K562 (cell line): ENCODE results near the gene DOK1. TPM values are rescaled to one million over a fixed set of nuclear protein-coding genes. Genes with fewer than 3 reads are reported as not detected.

Experiments used
- CCAR2 ChIP-seq: fragments of 200-400 bp; formaldehyde crosslinking; IDR thresholded peaks from 2 replicates; pipeline ENCODE4 v1.6.1; 2017; ENCODE audit warnings: mild to moderate bottlenecking, low read depth, low read length
- CHD4 ChIP-seq: fragments of 200-600 bp; sonication (generic); IDR thresholded peaks from 3 replicates; pipeline ENCODE4 v1.6.1; 2012; ENCODE audit warnings: low read depth, mild to moderate bottlenecking, mixed read lengths, low read length, inconsistent platforms; ENCODE audit not compliant: insufficient read depth, insufficient replicate concordance, poor library complexity, severe bottlenecking
- CTBP1 ChIP-seq: fragments of 450-650 bp; IDR thresholded peaks from 2 replicates; pipeline ENCODE4 v1.6.1; 2016; ENCODE audit warnings: borderline replicate concordance
- ETS2 ChIP-seq: IDR thresholded peaks from 2 replicates; pipeline ENCODE4 v1.6.1; 2016; ENCODE audit warnings: borderline replicate concordance, missing genetic modification characterization, mild to moderate bottlenecking, moderate library complexity, missing compliant biosample characterization; ENCODE audit not compliant: poor library complexity, severe bottlenecking
- FOS ChIP-seq: IDR thresholded peaks from 3 replicates; pipeline ENCODE4 v1.6.1; 2011; ENCODE audit not compliant: insufficient read length; ENCODE audit errors: extremely low read depth
- FOXM1 ChIP-seq, 2 experiments: fragments of 450-650 bp in 1 of 2; sonication (generic) in 1 of 2; formaldehyde crosslinking in 1 of 2; IDR thresholded peaks; 2 replicates each; pipeline versions ENCODE4 v1.6.1 to v1.9.0; 2017 to 2022; ENCODE audit warnings: low read depth in 2 of 2, mild to moderate bottlenecking in 2 of 2, missing genetic modification reagents in 1 of 2, moderate library complexity in 1 of 2
- KAT7 ChIP-seq: sonication (generic); formaldehyde crosslinking; IDR thresholded peaks from 2 replicates; pipeline ENCODE4 v1.8.0; 2022; ENCODE audit warnings: missing genetic modification reagents, mild to moderate bottlenecking, borderline replicate concordance
- KDM5B ChIP-seq: fragments of 200-600 bp; sonication (generic); IDR thresholded peaks from 2 replicates; pipeline ENCODE4 v1.6.1; 2012; ENCODE audit warnings: low read depth, mild to moderate bottlenecking, moderate library complexity, low read length, control low read depth, inconsistent platforms; ENCODE audit not compliant: insufficient replicate concordance
- MEIS2 ChIP-seq: fragments of 450-650 bp; IDR thresholded peaks from 2 replicates; pipeline ENCODE4 v1.6.1; 2014; ENCODE audit warnings: mild to moderate bottlenecking; ENCODE audit not compliant: partially characterized antibody
- NFYB ChIP-seq: IDR thresholded peaks from 2 replicates; pipeline ENCODE4 v1.6.1; 2011; ENCODE audit warnings: mild to moderate bottlenecking, moderate library complexity; ENCODE audit not compliant: insufficient read length; ENCODE audit errors: extremely low read depth
- NR2C1 ChIP-seq, 2 experiments: fragments of 450-650 bp; IDR thresholded peaks; 2 replicates each; pipeline ENCODE4 v1.6.1; 2017; ENCODE audit warnings: mild to moderate bottlenecking in 2 of 2, antibody characterized with exemption in 1 of 2, inconsistent platforms in 1 of 2, missing compliant biosample characterization in 1 of 2, missing genetic modification characterization in 1 of 2
- PHF20 ChIP-seq: fragments of 450-650 bp; IDR thresholded peaks from 2 replicates; pipeline ENCODE4 v1.6.1; 2018; ENCODE audit not compliant: partially characterized antibody
- TAF1 ChIP-seq: IDR thresholded peaks from 2 replicates; pipeline ENCODE4 v1.6.1; 2011; ENCODE audit warnings: mild to moderate bottlenecking, low read length, moderate library complexity; ENCODE audit not compliant: insufficient read depth, control insufficient read depth, severe bottlenecking; ENCODE audit errors: extremely low read depth
- TOE1 ChIP-seq, 2 experiments: fragments of 450-650 bp in 1 of 2; sonication (generic) in 1 of 2; formaldehyde crosslinking in 1 of 2; IDR thresholded peaks; 2 replicates each; pipeline versions ENCODE4 v1.7.1 to v1.8.0; 2016 to 2022; ENCODE audit warnings: borderline replicate concordance in 2 of 2, mild to moderate bottlenecking in 2 of 2, antibody characterized with exemption in 1 of 2, inconsistent platforms in 1 of 2, low read depth in 1 of 2, missing genetic modification reagents in 1 of 2, moderate library complexity in 1 of 2
- ZBED1 ChIP-seq: IDR thresholded peaks from 2 replicates; pipeline ENCODE4 v1.6.1; 2014
- ZBTB1 ChIP-seq: sonication (generic); formaldehyde crosslinking; IDR thresholded peaks from 2 replicates; pipeline ENCODE4 v1.8.1; 2023; ENCODE audit warnings: missing genetic modification reagents, low read depth, mild to moderate bottlenecking, borderline replicate concordance
- ZFX ChIP-seq: sonication (generic); formaldehyde crosslinking; IDR thresholded peaks from 2 replicates; pipeline ENCODE4 v1.8.0; 2022; ENCODE audit warnings: mild to moderate bottlenecking, missing genetic modification reagents, moderate library complexity
- ZNF766 ChIP-seq: fragments of 200-800 bp; sonication (Bioruptor generic); conservative IDR thresholded peaks from 2 replicates; pipeline ENCODE4 v1.6.1; 2016; ENCODE audit warnings: missing genetic modification characterization, missing compliant biosample characterization
- ZSCAN32 ChIP-seq: fragments of 450-650 bp; formaldehyde crosslinking; IDR thresholded peaks from 2 replicates; pipeline ENCODE4 v1.4.0; 2020; ENCODE audit warnings: mild to moderate bottlenecking, moderate library complexity
- polyA plus RNA-seq, 8 experiments: library from polyadenylated mRNA; depleted of rRNA in 4 of 8; stranded (reverse) in 5 of 8; unstranded in 3 of 8; fragments of >200 nt; fragmentation: Nextera tagmentation in 2 of 8; fragmentation: Illumina TruSeq in 1 of 8; extraction: Ambion mirVana in 2 of 8; extraction: Trizol in 1 of 8; gene quantifications; 2 replicates each; pipeline versions ENCODE4 v1.2.1 to v1.2.3, GENCODE V29; 2011 to 2014; ENCODE audit warnings: inconsistent platforms in 1 of 8, missing spikeins in 1 of 8
- total RNA-seq, 7 experiments: library from RNA; depleted of rRNA in 6 of 7; stranded (reverse); fragments of >200 nt in 6 of 7; fragmentation: Illumina TruSeq in 2 of 7; extraction: Trizol in 2 of 7; gene quantifications; 2 replicates each; pipeline versions ENCODE4 v1.2.1 to v1.2.3, GENCODE V29; 2011 to 2021; ENCODE audit warnings: low replicate concordance in 1 of 7
- TF ChIP-seq, protein P1 (sequence below): IDR thresholded peaks from 2 replicates; pipeline ENCODE4 v1.6.1; 2014; ENCODE audit warnings: antibody characterized with exemption
- TF ChIP-seq, protein P2 (sequence below): fragments of 250-450 bp; sonication (Bioruptor Pico); IDR thresholded peaks from 2 replicates; pipeline ENCODE4 v1.8.0; 2021; ENCODE audit warnings: mild to moderate bottlenecking, moderate library complexity

Gene DOK1
- total and polyA plus RNA-seq, 9 of the 15 experiments (the other 6 are each of a cell fraction or from before 2014, with no cell fraction given), result 0.59 to 36.4 (median 16.1) TPM

DNA sequence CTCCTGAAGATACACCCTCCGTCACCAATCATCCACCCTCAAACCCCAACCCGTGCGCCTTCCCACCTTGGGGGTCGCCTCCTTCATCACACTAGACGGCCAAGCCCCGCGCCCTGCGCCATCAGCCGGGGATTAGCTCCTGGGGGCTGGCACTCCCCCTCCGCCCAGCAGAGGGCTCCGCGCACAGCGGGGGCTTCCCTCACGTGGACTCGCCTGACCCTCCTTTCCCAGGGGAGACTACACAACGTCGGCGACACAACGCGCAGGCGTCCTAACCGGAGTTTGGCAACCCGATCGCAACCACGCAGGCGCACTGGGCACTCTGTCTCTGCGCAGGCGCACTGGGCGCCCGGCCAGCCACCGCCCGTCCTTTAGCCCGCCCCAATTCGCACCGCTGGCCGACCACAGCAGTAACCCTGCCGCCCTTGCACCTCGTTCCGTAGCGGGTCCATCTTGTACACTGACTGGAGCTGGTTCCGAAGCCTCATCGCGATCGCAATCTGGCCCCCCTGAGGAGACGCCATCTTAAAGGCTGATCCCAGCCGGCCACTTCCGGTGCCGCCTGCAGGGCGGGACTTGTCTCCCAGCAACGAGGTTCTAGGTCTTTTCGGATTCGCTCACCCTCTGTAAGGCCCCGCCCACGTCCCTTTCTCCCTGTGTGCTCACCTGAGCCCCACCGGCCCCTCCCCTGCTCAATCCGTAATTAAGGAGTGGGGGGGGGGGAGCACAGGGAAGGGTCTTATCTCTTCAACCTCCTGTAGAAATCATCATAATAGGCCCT, 47.2 kb upstream of the DOK1 start, which contains the start of gene PCGF1 (continued):
- TF ChIP-seq ZNF766, result no peak
- peak; percentile 81; the same call in 1 of the 2 replicates for TF ChIP-seq ZBED1
- peak; percentile 59 for TF ChIP-seq KDM5B
- TF ChIP-seq ZFX (CRISPR knock-in tag), result no peak
- no peak for TF ChIP-seq CHD4
- TF ChIP-seq ETS2 (tag), result no peak
- TF ChIP-seq TOE1 (IDR thresholded peaks at IDR 0.05; ENCODE audit: borderline replicate concordance), result peak; percentile 57; the same call in 1 of the 2 replicates
- TF ChIP-seq TOE1 (CRISPR knock-in tag; IDR thresholded peaks at IDR 0.05; ENCODE audit: borderline replicate concordance, low read depth), result no peak; the same call in 1 of the 2 replicates
- TF ChIP-seq KAT7 (CRISPR knock-in tag), result 0 out of 2 replicates have a peak, but pooled peaks have one; percentile 54
- TF ChIP-seq, protein P1, sequence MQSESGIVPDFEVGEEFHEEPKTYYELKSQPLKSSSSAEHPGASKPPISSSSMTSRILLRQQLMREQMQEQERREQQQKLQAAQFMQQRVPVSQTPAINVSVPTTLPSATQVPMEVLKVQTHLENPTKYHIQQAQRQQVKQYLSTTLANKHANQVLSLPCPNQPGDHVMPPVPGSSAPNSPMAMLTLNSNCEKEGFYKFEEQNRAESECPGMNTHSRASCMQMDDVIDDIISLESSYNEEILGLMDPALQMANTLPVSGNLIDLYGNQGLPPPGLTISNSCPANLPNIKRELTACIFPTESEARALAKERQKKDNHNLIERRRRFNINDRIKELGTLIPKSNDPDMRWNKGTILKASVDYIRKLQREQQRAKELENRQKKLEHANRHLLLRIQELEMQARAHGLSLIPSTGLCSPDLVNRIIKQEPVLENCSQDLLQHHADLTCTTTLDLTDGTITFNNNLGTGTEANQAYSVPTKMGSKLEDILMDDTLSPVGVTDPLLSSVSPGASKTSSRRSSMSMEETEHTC, result 0 out of 2 replicates have a peak, but pooled peaks have one; percentile 33
- no peak for TF ChIP-seq CCAR2
- peak; percentile 17; the same call in 1 of the 2 replicates for TF ChIP-seq ZBTB1 (CRISPR knock-in tag)
- TF ChIP-seq TAF1, result peak; percentile 74
- TF ChIP-seq PHF20, result peak; percentile 72
- TF ChIP-seq NR2C1 (IDR thresholded peaks at IDR 0.05), result 0 out of 2 replicates have a peak, but pooled peaks have one; percentile 23
- no peak for TF ChIP-seq NR2C1 (tag; IDR thresholded peaks at IDR 0.05)
- peak; percentile 12 for TF ChIP-seq NFYB
- no peak for TF ChIP-seq FOS
- peak; percentile 97 for TF ChIP-seq MEIS2
- TF ChIP-seq FOXM1 (IDR thresholded peaks at IDR 0.05; ENCODE audit: low read depth), result no peak
- no peak for TF ChIP-seq FOXM1 (CRISPR knock-in tag; IDR thresholded peaks at IDR 0.05; ENCODE audit: low read depth)
- TF ChIP-seq CTBP1, result peak; percentile 25
- no peak; the same call in 1 of the 2 replicates for TF ChIP-seq ZSCAN32
- TF ChIP-seq, protein P2, sequence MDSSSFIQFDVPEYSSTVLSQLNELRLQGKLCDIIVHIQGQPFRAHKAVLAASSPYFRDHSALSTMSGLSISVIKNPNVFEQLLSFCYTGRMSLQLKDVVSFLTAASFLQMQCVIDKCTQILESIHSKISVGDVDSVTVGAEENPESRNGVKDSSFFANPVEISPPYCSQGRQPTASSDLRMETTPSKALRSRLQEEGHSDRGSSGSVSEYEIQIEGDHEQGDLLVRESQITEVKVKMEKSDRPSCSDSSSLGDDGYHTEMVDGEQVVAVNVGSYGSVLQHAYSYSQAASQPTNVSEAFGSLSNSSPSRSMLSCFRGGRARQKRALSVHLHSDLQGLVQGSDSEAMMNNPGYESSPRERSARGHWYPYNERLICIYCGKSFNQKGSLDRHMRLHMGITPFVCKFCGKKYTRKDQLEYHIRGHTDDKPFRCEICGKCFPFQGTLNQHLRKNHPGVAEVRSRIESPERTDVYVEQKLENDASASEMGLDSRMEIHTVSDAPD (CRISPR knock-in tag), result no peak
